ENCODE data around the gene SUSD5.

The SUSD5 gene

DNA sequence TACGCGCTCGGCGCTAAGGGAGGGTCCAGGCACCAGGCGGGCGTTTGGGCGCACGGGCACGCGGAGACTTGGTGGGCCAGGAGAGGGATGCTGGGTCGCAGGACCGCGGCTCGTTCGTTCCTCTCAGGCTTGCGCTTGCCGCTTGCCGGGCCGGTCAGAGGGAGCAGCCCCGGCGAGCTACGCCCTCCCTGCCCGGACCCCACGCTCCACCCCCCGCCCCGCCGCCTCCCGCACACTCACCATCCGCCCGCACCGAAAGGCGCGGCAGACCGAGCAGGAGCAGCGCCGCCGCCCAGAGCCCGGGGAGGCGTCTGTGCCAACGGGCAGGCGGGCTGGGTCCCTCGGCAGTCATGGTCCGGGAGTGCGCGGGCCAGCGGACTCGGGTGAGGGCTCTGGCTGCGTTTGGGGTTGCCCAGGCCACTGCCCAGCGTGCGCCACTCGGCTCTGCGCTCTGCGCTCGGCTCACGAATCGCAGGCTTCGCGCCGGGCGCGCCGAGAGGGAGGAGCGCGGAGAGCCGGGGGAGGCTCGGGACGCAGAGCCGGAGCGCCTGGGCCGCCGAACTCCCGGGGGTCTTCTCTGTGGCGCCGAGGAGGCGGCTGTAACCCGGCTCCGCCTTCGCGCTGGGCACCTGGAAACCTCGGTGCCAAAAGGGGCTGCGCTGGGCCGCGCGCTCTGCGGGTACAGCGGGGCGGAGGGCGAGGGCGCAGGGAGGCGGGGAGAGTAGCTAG, at the start of gene SUSD5:
Gene SUSD5 (minus strand): TSS at position 365 of the 729 bp plus-strand sequence. CDS start 13 bp downstream, at position 352.
- peak; percentile 39 for DNase-seq

DNA sequence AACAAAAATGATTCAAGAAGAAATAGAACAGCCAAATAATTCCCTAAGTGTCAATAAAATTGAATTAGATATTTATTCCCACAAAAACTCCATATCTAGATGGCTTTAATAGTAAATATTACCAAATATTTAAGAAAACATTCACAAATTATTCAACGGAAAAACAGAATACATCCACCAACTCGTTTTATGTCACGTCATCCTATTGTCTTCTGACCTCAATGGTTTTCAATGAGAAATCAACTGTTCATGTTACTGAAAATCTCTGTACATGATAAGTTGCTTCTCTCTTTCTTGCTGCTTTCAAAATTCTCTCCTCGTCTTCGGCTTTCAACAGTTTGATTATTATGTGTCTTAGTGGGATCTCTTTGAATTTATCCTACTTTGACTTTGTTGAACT, 41.5 kb upstream of the SUSD5 start:
- no peak for DNase-seq

DNA sequence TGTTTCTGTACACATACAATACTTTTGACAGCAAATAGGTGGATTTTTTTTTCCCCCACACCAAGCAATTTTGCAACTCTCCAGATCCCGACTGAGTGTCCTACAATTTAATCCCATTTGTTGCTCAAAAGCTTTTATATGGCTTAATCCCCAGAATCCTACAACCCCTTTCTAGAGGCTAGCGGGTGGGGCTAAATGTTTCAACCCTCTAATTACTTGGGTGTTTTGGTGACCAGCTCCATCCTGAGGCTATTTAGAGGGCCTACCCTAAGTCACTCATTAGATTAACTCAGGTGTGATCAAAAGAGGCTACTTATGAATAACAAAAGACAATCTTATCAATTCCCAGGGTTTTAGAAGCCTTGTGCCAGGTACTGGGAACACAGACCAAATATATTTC, 37.6 kb upstream of the SUSD5 start:
- no peak for DNase-seq

DNA sequence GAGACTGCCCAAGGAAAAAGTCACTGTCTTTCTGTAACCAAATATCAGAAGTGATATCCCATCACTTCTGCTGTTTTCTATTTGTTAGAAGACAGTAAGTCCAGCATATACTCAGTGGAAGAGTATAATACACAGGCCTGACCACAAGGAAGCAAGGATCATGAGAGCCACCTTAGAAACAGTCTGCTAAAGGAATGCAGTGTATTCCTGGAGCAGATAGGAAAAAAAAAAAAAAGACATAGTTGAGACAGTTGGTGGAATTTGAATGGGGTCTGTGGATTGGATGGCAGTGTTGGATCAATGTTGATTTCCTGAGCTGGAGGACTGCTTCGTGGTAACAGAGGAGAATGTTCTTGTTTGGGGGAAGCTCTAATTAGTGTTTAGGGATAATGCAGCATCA, 32.1 kb upstream of the SUSD5 start:
- no peak for DNase-seq

GRCh38 chr3:33246786-33247185, 28.2 kb upstream of the SUSD5 start:
- DNase-seq = no peak

DNA sequence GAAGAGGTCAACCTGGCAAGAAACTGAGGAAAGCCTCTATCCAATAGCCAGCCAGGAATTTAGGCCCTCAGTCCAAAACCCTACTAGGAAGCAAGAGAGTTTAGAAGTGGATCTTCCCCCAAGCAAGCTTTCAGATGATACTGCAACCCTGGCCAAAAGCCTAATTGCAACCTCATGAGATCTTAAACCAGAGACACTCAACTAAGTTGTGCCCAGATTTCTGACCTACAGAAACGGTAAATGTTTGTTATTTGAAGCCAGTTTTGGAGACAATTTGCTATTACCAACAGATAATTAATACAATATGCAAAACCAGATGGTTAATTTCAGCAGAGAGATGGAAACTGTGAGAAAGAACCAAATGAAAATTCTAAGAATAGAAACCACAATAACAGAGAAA, 21.7 kb upstream of the SUSD5 start:
- DNase-seq = no peak

DNA sequence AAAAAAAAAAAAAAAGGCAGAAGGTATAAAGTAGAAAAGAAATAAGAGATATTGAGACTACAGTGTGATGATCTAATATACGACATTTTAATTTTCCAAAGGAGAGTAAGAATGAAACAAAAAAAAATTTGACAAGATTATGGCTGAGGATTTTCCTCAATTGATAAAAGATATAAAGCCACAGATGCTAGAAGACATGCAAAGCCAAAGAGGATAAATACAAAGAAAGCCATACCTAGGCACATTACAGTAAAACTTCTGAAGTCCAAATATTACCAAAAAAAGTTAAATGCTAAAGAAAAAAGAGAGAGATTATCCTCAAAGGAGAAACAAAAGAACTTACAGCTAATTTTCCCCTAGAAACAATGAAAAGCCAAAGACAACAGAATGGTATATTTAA, 20.3 kb upstream of the SUSD5 start:
- DNase-seq = no peak

DNA sequence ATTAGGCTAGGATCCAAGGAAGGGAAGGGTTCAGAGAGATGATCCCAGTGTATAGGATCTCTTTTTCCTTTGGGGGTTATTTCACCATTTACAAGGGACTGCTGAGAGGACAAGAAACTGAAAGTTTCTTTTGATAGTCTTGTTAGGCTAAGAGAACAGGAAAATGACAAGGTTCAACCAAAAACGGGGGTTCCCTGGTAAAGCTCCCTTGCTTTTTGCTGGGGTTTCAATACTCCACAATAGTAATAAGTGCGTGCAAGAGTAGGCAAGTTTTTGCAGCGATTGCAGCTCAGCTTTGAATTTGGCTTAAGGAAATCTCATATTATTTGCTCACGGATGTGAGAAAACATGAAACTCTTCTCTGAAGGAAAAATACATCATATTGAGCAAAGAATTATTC, 18.8 kb upstream of the SUSD5 start:
- no peak for DNase-seq

- DNase-seq = no peak
Measured at GRCh38 chr3:33236005-33236404, 17.4 kb upstream of the SUSD5 start.

GRCh38 chr3:33233884-33234283, 15.3 kb upstream of the SUSD5 start:
- DNase-seq = no peak

- DNase-seq = no peak
Measured at GRCh38 chr3:33231756-33232465, 13.3 kb upstream of the SUSD5 start.

DNA sequence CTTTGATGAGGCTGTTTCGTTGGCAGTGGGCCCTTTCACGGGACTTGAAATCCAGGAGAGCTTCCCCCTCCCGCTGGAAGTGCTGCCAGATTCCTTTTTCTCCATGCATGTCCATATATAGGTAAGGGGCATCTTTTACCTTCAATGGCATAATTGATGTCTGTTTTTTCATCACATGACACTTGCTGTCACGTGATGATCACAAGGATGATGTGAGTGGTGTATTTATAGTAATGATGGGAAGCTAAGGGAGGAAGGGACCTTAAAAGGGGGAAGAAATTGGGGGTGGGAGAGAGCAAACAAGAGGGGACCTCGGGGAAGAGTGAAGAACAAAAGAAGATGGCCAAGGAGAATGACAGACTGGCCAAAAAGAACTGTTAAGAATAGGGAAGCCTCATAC, 11.3 kb upstream of the SUSD5 start:
- DNase-seq = no peak

- DNase-seq = no peak
Measured at GRCh38 chr3:33229066-33229465, 10.5 kb upstream of the SUSD5 start.

DNA sequence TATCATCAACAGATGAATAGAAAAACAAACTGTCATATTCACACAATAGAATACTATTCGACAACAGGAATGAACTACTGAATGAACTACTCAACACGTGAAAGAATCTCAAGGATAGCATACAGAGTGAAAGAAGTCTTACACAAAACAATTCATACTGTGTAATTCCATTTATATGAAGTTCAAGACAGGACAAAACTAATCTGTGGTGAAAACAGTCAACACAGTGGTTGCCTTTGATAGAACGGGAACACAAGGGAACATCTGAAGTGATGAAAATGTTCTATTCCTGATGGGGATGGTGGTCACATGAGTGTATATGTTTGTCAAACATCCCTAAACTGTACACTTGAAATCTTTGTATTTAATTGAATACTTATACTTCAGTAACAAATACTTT, 2.6 kb upstream of the SUSD5 start:
- no peak for DNase-seq

DNA sequence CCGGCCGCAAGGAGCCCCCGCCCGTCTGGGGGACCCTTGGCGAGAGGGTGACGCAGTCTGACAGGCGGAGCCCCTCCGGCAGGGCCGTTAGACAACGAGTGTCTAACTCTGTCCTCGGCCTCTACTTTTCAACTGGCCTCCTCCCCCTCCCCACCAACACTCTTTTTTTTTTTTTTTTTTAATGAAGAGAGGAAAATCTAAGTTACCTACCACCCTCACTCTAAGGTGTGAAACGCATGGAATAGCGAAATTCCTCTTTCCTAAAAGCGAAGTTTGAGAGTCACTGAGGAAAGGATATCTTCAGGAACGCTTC, 521 bp upstream of the SUSD5 start:
- no peak for DNase-seq

DNA sequence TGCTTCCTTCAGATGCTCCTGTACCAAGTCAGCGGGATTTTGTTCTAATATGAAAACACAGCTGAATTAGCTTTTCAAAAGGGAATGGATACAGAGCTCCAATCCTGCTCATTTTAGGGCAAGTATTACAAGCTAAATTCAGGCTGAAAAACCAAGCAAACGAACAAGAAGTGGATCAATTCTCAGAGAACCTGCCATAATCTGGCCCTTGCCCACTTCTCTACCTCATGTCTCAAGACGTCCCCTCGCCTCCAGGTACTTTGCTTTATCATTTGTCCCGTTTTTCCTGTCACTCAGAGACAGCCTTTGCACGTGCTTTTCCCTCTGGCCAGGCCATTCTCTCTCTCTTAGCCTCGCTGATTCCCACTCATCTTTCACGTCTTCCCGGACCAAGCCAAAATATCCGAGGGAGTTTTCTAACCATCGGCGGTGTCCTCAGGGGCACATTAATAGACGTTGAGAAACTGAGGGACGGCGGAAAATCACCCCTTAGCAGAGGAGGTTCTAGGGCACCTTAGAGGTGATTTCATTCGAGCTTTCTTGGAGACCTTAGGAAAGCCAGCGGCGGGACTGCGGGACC, 654 bp downstream of the SUSD5 start:
- DNase-seq = peak; percentile 7

GRCh38 chr3:33215739-33216138, 2.9 kb downstream of the SUSD5 start:
- DNase-seq = no peak

DNA sequence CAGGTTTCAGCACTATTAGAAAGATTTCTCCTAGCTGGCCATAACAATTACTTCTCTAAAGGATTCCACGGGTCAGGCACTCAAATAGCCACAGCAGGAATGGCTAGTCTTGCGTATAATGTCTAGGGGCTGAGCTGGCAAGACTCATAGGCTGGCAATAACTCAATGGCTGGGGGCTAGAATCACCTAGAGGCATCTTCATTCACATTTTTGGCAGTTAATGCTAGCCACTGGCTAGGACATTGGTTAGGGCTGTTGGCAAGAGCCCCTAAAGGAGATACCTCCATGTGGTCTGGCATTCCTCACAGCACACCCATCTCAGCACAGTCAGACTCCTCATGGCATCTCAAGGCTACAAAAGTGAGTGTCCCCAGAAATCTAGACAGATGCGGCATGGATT, 6.2 kb downstream of the SUSD5 start:
- DNase-seq = no peak

- no peak for DNase-seq
Measured at GRCh38 chr3:33211444-33211843, 7.2 kb downstream of the SUSD5 start.

DNA sequence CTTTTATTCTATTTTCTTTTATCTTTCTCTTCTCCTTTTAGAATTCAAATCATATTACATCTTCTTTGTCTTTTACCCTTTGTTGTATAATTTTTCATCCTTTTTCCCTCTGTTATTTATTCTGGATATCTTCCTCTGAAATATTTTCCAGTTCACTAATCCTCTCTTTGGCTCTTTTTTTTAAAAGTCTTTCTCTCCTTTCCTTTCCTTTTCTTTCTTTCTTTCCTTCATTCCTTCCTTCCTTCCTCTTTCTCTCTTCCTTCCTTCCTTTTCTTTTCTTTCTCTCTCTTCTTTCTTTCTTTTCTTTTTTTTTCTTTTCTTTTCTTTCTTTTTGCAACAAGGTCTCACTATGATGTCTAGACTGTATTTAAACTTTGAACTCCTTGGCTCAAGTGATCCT, 9.3 kb downstream of the SUSD5 start:
- no peak for DNase-seq

DNA sequence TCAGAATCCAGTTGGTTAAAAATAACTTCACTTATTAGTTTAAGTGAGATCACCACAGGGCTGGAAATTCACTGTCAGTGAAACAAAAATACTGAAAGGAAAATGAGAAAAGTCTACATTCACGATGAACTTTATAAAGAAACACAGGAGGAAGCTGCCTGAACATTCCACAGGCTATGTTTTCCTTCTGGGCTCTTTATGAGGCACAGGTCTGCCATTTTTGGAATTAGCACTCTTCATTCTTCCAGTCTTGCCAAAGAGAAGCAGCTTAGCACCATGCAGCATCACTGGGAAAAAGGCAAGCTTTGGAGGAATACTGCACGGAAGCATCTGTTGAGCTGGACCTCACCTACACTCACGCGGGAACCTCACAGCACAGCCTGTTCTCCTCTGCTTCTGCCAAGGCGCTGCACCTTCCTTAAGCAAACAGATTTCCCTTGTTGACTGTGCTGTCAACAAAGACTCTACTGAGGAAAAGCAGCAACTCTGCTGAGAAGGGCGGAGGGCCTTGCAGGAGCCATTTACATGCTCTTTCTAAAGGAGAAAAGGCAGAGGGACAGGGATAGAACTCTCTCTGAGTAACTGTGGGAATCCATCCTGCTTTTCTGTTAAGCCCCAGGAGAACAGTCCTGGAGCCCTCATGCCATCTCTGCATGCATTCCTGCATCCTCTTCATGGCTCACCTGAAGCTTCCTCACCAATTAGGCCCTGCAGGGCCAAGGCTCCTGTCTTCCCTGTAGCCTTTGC, 15.7 kb downstream of the SUSD5 start:
- DNase-seq = no peak

DNA sequence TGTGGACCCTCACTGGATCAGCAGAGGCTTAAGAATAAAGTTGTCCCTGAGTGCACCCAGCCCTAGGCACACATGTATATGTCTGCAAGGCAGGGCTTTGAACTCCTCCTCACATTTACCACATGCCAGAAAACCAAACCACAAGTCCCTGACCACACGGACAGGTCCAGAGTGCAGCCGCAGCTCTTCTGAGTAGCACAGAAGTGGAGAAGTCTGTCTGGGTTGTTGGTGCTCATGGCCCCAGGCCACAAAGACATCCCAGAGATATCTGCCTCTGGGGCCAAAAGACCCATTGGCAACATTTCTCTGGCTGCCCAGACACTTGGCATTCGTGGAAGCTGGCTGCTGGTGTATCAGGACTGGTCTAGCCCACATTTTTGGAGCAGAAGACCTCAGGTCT, 17.4 kb downstream of the SUSD5 start:
- DNase-seq = no peak

GRCh38 chr3:33196538-33196937, 22.1 kb downstream of the SUSD5 start:
- DNase-seq = no peak

GRCh38 chr3:33194303-33194702, 24.3 kb downstream of the SUSD5 start:
- no peak for DNase-seq

Data from NCI-H2171 treated with DMSO at 0.1 percent for 48 hours (cell line).